Central memory CD4-positive, alpha-beta T cell (primary cell): ENCODE results near the gene PLCB1.
"Not testable (repeated sequence)": the region's sequence is repeated elsewhere in the genome, so short reads cannot be mapped to it uniquely, and the experiment has no call there.

Experiments
- DNase-seq: peaks from one replicate; pipeline ENCODE4 v3.0.0; 2022

Gene PLCB1

DNA sequence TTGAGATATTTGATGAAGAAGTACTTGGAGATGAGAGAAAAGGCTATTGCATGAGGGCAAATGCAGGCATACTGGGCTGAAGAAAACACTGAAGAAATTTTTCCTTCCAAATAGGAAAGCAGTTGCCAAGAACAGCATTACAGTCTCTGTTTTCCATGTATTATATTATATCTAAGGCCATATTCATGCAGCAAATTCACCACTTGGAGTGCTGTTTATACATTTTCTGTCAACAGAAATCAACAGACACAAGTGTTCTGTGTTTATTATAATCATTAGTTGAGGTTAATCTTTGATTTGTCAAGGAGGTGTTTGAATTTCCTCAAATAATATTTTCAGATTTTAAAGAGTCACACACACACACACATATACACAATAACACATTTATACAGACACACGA, 668.0 kb downstream of the PLCB1 start:
- DNase-seq = no peak

DNA sequence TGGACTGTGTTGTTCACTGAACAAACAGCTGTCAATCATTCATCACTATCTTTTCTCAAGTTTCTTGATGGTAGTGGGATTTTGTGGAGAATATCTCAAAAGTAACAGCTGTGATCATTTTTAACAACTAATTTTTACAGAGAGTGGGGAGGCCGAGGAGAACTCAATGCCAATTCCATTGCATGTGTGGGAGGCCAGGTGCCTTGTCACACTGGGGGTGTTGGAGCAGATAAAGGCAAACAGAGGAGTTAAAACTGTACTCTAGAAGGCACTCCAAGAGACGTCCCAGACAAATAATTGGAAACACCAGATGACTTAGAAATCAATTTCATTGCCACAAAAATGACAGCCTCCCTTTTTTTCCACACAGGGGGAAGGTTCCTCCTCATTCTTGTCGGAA, 669.6 kb downstream of the PLCB1 start:
- no peak for DNase-seq

DNA sequence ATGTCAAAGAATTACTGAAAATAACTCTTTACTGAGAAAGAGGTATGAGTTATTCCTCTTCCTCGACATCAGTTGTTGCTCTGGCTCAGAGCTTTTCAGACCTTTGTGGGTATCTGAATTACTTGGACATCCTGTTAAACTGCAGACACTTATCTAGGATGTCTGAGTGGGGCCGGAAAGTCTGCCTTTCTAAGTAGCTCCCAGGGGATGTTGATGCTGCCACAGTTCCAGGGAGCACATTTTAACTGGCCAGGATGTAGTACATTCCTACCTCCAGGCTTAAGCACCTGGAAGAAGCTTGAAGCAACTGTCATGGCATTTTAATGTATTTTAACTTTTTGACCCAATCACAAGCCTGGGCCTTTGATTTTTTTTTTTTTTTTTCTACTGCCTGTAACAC, 671.0 kb downstream of the PLCB1 start:
- no peak for DNase-seq

DNA sequence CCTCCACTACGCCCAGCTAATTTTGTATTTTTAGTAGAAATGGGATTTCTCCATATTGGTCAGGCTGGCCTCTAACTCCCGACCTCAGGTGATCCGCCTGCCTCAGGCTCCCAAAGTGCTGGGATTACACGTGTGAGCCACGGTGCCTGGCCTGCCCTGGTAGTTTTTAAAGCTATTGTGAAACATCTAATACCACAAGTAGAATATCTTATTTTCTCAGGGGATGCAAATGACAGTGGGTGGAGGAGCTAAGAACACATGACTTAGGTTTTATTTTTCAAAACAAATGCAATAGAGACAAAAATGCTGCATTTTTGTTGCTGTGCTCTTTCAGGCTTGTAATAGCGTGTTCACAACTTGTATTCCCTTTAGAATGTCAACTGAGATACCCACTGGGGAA, 671.9 kb downstream of the PLCB1 start:
- DNase-seq = no peak

DNA sequence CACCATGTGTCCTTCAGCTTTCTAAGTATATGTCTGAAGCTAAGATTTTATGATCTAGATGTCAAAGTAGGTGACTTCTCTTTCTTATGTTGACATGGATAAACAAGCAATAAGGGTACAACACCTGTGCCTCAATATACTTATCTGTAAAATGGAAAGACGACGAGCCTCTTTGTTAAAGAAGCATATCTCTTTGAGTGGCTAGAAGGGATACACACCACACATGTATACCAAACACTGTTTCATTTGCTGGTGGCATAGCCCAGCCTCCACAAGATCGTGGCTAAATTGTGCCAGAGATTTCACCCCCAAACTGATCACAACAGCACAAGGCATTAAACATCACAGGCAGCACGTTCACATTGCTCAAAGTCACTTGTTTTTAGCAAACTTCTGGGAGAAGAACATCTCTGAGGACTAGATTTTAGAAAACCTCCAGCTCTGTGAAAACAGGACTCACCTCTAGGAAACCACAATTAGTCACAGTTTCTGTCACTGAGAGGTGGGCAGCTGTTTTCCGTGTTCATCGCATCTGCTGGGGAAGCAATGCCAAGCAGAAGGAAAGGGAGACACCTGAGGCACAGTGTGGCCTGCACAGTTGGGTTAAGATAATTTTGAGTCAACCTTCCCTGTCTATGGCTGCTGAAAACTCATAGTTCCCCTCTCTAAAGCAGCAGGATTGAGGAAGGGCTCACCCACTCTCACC, 673.8 kb downstream of the PLCB1 start:
- DNase-seq = no peak

DNA sequence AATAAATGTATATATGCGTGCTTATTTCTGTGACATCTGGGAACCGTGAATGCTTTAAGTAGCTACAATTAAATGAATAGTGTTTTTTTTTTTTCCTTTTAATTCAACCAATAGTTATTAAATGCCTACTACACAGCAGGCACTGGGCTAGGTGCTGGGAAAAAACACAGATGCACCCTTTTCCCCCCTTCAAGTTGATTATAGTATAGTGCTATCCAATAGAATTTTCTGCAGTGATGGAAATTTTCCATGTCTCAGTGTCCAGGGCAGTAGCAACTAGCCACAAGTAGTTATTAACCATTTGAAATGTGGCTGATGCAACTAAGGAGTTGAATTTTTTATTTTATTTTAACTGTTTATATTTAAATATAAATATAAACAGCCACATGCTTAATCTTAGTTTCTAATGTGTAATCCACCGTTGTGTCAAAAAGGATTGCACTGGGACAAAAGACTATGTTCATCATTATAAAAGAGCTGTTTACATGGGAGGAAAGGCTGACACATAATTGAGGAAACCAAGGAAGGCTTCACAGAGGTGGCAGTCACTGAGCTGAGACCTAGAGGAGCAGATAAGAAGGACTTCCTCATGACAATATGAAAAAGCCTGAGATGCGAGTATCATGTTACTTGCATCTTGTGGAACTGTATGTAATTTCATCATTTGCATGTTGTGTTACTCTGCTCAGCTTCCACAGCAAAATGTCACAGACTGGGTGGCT, 675.6 kb downstream of the PLCB1 start:
- DNase-seq = no peak

DNA sequence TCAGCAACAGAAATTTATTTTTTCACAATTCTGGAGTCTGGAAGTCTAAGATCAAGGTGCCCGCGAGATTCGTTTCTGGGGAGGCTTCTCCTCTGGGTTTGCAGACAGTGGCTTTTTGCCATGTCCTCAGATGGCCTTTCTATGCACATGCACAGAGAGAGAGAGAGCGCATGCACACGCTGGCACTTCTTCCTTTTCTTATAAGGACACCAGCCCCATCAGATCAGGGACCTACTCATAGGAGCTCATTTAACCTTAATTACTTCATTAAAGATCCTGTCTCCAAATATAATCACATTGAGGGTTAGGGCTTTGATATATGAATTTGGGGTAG, 676.1 kb downstream of the PLCB1 start:
- no peak for DNase-seq

DNA sequence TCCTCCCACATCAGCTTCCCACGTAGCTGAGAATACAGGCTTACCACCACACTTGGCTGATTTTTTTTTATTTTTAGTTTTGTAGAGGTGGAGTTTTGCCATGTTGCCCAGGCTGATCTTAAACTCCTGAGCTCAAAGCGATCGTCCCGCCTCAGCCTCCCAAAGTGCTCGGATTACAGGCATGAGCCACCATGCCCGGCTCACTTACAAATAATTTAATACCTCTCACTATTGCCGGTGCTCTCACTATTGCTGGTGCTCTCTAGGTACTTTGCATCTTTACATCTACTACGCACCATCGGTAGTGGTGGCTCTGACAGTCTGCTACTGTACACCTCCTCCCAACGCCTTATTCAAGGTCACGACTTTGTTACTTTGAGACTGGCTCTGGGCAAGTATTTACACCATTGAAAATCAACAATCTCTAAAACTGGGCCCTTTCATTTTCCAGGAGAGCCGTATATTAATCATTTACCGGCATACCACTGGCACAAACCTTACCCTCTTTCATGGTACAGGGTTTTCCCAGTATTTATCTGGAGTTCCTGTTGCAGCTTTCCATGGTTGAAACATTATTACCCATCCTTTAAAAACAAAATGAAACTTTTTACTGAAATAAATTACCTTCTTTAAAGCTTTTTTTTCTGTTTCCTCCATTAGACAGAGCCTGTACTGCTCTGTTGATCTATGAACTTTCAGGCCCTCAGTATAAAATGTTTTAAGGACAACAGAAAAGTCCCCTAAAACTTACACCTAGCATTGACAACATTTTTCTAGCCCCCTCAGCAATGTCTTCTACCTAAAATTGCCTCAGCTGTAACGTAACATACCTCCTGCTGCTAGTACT, 677.3 kb downstream of the PLCB1 start:
- no peak for DNase-seq

DNA sequence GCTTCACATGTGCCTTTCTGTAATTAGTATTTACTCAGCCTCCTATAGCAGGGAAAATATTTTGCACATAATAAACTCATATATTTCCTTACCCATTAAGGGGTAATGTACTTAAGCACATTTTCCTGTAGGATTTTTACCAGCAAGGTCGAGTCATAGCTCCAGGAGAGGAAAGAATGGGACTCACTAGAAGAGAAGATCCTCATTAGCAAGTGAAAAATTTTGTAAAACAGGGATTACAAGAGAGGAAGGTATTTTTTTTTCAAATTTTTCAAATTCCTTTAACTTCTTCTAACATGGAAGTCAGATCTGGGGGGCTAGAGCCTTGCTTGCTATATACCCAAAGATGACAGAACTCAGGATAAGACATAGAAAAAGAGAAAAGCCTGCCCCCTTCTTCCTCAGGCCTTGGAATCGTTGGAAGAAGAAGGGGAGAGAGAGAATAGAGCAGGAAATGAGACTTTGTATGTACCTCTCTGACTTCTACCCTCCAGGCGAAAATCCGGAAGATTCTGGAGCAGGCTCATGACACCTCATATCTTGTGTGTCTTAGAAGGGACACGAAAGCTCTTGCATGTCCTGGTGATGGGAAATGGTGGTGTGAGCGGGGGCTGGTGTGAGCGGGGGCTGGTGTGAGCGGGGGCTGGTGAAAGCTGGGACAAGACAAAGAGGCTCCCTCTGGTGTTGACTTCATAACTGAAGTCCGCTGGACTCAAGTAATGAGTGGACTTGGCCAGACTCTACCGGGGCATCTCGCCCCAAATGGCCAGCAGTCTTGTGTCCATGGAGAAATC, 679.9 kb downstream of the PLCB1 start:
- no peak for DNase-seq

DNA sequence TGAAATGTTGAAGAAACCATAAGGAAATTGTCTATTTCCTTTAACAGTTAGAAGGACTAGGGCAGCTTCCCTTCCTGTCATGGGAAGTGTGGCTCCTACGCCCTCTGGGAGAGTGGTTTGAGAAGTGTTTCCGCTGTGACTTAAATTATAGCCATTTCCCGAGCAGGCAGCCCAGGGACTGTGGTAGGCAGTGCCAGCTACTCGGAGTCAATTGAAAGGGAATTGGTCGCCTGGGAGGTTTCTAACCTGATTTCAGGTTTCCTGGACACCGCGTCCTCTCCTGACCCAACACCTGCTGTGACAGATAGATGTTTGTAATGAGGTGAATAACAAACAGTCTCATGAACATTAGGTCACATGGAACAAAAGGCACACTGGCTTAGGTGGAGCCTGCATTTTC, 680.8 kb downstream of the PLCB1 start:
- no peak for DNase-seq

DNA sequence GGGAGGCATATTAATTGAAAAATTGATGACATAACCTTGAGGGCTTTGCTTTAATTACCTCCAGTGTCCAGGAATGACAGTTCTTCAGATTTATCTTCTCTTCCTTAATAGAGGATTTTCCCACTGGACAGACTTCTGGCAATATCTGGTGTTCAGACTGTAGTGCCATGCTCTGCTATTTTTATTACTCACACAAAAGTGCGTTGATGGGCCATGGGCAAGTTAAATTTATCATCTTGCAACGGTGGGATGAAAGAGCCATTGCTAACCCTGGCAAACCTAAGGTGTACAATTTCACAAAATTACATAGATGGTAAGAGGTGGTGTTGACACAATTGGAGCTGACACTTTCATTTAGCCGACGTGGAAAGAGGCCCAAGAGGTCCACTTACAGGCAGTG, 683.1 kb downstream of the PLCB1 start:
- no peak for DNase-seq

DNA sequence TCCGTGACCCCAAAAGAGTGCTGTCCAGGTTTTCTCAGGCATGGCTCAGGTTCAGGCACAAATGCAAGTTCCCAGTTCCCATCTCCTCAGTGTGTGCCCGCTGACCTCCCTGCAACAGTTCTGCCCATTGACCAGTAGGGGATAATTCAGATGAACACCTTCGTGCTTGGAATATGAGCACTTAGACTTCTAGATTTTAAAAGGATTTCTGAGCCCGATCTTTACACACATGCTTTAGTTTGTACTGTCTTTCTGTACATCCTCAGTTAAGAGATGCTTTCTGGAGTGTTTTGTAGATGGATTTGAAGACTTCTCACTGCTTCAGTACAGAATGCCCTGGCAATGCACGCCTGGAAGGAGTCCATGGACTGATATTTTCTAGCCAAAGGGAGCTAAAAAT, 697.2 kb downstream of the PLCB1 start:
- no peak for DNase-seq

DNA sequence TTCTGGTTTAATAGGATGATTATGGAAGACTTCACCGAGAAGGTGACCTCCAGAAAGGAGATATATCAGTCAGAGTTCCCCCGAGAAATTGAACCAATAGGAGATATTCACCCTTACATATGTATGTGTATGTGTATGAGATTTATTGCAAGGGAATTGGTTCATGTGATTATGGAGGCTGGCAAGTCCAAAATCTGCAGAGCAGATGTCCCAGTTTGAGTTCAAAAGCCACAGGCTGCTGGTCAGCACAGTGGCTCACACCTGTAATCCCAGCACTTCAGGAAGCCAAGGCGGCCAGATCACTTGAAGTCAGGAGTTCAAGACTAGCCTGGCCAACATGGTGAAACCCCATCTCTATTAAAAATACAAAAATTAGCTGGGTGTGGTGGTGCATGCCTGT, 702.2 kb downstream of the PLCB1 start:
- not testable (repeated sequence) for DNase-seq

DNA sequence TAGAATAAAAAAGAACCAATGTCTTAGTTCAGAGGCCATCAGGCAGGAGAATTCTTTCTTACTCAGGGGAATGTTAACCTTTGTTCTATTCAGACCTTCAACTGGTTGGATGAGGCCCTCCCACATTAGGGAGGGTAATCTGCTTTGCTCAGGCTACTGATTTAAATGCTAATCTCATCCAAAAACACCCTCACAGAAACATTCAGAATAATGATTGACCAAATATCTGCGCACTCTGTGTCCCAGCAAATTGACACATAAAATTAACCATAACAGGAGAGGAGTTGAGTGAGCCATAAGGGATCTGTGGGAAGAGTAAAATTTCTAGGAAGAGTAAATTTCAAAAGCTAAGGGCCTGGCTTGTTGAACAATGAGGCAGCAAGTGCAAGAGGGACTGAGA, 702.8 kb downstream of the PLCB1 start:
- no peak for DNase-seq

DNA sequence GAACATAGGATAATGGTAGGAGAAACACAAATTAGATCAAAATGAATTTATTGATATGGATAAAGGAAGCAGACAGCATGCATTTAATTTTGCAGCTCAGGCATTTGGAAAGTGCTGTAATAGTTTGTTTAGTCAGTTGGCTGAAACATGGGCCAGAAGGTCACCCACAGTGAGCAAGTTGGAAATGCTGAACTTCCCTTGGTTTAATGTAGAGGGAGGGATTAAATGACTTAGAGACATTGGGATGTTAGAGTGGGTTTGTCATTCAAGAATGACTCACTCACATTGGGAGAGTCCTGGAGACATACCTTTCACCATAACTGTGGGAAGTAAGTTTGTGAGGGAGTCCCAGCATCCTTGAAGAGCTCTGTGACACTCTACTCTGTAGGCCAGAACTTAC, 705.3 kb downstream of the PLCB1 start:
- no peak for DNase-seq

DNA sequence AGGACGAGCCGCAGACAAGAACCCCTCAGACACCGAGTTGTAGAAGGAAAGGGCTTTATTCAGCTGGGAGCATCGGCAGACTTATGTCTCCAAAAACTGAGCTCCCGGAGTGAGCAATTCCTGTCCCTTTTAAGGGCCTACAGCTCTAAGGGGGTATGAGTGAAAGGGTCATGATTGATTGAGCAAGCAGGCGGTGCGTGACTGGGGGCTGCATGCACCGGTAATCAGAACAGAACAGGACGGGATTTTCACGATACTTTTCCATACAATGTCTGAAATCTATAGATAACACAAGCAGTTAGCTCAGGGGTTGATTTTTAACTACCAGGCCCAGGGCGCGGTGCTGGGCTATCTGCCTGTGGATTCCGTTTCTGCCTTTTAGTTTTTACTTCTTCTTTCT, 710.5 kb downstream of the PLCB1 start:
- no peak for DNase-seq

DNA sequence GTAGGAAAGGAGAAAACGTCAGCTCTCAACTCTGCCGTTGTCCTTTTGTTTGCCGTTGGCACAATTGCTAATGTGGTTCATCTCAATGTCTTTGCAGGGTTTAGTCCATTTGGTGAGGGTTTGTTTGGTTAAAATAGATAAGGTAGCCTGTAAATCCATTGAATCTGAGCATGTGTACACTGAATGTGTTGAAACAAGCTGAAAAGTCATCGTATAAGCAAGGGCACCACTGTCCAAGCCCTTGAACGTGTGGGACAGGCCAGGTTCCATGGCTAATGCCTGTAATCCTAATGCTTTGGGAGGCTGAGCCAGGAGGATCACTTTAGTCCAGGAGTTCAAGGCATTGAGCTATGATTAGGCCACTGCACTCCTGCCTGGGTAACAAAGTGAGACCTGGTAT, 712.1 kb downstream of the PLCB1 start:
- DNase-seq = no peak

DNA sequence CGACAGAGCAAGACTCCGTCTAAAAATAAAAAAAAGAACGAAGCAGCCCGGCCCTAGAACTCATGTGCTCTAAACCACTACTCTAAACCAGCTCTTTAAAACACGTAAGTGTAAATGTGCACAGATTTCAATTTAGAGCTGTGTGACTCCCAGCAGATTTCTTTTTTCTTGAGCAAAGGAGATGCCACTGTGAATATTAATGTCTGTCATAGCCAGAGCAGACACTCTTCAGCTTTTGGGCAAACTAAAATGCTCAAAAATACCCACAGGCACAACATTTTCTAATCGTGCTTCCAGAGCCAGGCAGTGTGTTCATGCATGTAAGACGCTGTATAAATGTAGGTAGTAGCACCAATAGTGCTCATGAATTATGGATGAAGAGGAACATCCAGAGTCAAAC, 717.9 kb downstream of the PLCB1 start:
- no peak for DNase-seq

DNA sequence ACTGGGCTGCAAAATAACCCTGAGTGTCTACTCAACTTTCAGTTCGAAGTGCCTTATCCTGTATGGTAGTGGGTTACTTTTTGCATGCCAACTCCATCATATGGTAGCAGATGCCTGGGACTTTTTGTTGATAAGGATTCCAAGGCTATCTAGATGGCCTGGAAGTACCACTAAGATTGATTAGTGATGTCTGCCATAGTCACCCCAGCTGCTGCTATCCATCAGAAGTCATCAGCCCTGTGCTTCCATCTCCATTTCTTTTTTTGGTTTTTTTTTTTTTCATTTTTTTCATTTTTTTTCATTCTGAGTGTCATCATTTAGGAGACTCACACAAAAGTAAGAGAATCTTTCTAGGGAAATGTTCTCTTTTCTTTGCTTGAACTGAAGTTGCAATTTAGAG, 719.4 kb downstream of the PLCB1 start:
- no peak for DNase-seq

DNA sequence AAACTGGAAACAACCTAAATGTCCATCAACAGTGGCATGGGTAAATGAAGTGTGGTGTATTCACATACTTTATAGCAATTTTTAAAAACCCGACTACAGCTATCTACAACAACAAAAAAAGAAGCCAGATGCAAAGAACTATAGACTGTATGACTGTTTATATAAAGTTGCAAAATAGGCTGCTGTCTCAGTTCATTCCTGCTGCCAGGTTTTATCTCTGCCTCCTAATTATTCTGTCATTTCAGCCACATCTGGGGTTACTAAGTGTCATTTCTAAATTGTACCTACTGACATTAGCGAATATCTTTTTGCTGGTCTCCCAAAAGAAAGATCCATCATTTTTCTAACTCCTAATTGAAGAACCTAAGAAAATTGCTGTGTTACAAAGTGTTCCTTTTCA, 719.9 kb downstream of the PLCB1 start:
- not testable (repeated sequence) for DNase-seq

DNA sequence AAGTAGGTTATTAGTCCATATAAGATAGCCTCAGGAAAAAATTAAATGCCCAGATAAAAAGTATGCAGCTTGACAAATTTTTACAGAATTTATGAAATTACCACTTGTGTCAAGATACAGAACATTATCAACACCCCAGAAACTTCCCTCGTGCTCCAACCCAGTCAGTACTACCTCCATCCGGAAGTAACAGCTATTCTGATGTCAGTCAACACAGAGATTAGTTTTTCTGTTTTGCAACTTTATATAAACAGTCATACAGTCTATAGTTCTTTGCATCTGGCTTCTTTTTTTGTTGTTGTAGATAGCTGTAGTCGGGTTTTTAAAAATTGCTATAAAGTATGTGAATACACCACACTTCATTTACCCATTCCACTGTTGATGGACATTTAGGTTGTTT, 721.1 kb downstream of the PLCB1 start:
- DNase-seq = not testable (repeated sequence)

DNA sequence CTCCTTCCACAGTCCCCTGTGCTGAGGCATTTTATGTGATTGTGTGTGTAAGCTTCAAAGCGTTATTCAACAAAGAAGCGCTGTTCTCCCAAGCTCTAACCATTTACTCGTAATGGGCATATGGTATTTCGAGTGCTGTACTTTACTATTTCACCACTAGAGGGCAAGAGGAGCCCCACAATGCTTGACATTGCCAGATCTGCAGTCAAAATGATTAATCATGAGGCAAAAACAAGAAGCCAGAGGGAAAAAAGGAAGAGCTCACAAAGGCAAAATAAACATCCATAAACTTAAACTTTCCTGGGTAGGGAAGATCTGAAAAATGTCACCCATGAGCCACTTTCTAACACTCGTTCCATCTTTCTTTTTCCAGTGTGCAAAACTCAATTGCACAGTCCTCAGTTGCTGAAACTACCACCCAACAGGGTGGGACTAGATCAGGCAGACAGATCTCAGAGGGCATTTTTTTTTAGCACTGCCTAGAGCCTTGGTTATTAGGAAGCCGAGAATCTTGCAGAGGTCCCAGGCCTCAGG, 721.8 kb downstream of the PLCB1 start:
- DNase-seq = no peak

DNA sequence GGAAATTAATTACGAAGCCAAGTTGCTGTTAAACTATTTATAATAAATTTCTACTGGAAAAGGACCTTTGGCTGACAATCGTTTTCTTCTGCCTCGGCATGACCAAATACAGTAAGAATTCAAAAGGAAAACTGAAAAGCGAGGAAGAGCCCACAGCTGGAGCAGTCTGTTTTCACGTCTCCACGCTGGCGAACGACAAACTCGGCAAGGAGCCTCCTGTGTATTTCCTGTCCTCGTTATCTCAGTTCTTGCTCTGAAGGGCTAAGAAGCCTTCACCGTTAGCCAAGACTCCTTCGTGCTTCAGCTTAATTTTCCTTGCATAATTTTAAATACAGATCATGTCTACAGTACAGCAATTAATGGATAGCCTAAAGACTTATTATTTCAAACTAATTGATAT, 722.5 kb downstream of the PLCB1 start:
- no peak for DNase-seq
